Ishikawa (cell line): ENCODE measurements around the gene TGFBR3L.

Experiments used
- CEBPB ChIP-seq: IDR thresholded peaks from 2 replicates; pipeline ENCODE4 v1.6.1; 2012
- CREB1 ChIP-seq: IDR thresholded peaks from 2 replicates; pipeline ENCODE4 v1.6.1; 2012; ENCODE audit warnings: low read depth
- EGR1 ChIP-seq: IDR thresholded peaks from 2 replicates; pipeline ENCODE4 v1.6.1; 2012
- EP300 ChIP-seq: IDR thresholded peaks from 2 replicates; pipeline ENCODE4 v1.6.1; 2012; ENCODE audit warnings: borderline replicate concordance
- FOXM1 ChIP-seq: IDR thresholded peaks from 2 replicates; pipeline ENCODE4 v1.6.1; 2012; ENCODE audit warnings: low read depth, borderline replicate concordance
- NFIC ChIP-seq: IDR thresholded peaks from 2 replicates; pipeline ENCODE4 v1.6.1; 2012
- RAD21 ChIP-seq: IDR thresholded peaks from 2 replicates; pipeline ENCODE4 v1.6.1; 2012; ENCODE audit warnings: low read depth
- TAF1 ChIP-seq: IDR thresholded peaks from 2 replicates; pipeline ENCODE4 v1.6.1; 2012; ENCODE audit warnings: low read depth, mild to moderate bottlenecking
- TCF12 ChIP-seq: IDR thresholded peaks from 2 replicates; pipeline ENCODE4 v1.6.1; 2012; ENCODE audit warnings: low read depth
- TEAD4 ChIP-seq: IDR thresholded peaks from 2 replicates; pipeline ENCODE4 v1.6.1; 2012
- YY1 ChIP-seq: IDR thresholded peaks from 2 replicates; pipeline ENCODE4 v1.6.1; 2012; ENCODE audit warnings: low read depth
- ZBTB7A ChIP-seq: IDR thresholded peaks from 2 replicates; pipeline ENCODE4 v1.6.1; 2012; ENCODE audit warnings: low read depth
- TF ChIP-seq, protein P1 (sequence below): IDR thresholded peaks from 2 replicates; pipeline ENCODE4 v1.6.1; 2012
- TF ChIP-seq, protein P2 (sequence below): IDR thresholded peaks from 2 replicates; pipeline ENCODE4 v1.6.1; 2012
- TF ChIP-seq, protein P3 (sequence below): IDR thresholded peaks from 2 replicates; pipeline ENCODE4 v1.6.1; 2012; ENCODE audit warnings: low read depth, mild to moderate bottlenecking

The TGFBR3L gene

DNA sequence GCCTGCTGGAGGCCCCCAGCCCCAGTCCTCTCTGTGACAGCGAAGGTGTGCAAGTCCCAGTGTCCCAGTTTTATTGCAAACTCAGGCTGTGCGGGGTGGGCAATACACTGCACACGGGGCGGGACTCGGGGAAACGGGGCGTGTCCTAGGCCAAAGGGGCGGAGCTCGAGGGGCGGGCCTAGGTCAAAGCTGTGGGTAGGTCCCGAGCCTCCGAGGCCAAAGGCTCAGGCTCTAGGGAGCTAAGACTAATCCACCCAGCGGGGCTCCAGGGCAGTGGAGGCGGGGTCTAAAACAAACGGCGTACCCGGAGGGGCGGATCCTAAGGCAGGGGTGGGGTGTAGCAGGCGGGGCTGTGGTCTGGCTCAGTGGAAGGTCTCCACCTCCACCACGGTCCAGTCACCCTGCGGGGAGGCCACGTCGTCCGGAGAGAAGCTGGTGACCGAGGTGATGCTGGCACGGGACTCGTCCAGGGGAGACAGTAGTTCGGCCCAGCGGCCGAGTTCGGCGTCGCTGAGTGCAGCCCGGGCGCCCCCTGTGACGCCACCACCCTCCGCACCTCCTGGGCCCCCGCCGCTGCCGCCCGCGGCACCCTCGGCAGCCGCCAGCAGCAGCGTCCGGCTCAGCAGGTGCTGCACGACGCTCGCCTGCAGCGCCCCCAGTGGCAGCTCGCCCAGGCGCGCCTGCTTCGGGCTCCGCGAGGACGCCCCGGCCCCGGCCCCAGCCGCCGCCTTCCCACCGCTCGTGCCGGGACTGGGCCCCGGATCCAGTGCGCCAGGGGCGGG is 45.8 kb upstream of the TGFBR3L start:
- peak; percentile 18; the same call in 1 of the 2 replicates for TF ChIP-seq NFIC
- TF ChIP-seq RAD21 = peak; percentile 31; the same call in 1 of the 2 replicates
- no peak for TF ChIP-seq YY1
- TF ChIP-seq, protein P1, sequence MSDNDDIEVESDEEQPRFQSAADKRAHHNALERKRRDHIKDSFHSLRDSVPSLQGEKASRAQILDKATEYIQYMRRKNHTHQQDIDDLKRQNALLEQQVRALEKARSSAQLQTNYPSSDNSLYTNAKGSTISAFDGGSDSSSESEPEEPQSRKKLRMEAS = peak; percentile 63

DNA sequence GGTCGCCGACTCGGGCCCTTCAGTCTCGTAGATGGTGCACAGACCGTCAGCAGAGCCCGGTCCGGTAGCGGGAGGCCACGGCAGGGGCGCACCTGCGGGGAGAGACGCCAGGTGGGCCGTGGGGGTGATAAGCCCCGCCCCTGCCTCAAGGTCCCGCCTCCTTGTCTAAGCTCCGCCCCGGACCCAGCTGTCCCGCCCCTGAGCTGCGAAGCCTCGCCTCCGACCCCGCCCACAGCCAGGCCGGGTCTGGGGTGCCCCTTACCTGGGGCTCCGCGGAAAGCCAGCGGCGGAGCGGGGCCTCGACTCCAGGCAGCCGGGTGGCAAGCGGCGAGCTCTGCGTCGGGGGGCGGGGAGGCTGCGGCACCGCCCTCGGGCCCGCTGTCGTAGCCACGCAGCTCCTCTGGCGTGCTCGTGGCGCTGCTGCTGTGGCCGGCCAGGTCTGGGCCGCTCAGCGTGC is 45.1 kb upstream of the TGFBR3L start:
- peak; percentile 35; the same call in 1 of the 2 replicates for TF ChIP-seq ZBTB7A
- TF ChIP-seq, protein P1 = peak; percentile 14; the same call in 1 of the 2 replicates
- TF ChIP-seq TAF1 = no peak

DNA sequence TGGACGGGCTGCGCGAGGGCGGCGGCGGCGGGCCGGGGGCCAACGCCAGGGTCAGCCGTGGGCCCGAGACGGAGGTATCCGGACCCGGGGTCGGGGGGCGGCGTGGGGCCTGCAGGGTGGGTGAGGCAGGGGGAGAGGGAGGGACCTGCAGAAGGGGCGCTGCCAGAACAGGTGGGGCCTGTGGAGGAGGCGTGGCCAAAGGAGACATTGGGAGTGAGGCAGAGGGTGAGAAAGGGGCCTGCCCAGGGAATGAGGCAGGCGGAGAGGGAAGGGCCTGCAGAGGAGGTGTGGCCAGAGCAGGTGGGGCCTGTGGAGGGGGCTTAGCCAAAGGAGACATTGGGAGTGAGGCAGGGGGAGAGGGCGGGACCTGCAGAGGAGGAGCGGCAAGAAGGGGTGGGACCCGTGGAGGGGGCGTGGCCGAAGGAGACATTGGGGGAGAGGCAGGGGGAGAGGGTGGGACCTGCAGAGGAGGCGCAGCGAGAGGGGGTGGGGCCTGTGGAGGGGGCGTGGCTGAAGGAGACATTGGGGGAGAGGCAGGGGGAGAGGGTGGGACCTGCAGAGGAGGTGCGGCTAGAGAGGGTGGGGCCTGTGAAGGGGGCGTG is 44.6 kb upstream of the TGFBR3L start:
- TF ChIP-seq CREB1 = no peak
- TF ChIP-seq ZBTB7A = peak; percentile 16; the same call in 1 of the 2 replicates

DNA sequence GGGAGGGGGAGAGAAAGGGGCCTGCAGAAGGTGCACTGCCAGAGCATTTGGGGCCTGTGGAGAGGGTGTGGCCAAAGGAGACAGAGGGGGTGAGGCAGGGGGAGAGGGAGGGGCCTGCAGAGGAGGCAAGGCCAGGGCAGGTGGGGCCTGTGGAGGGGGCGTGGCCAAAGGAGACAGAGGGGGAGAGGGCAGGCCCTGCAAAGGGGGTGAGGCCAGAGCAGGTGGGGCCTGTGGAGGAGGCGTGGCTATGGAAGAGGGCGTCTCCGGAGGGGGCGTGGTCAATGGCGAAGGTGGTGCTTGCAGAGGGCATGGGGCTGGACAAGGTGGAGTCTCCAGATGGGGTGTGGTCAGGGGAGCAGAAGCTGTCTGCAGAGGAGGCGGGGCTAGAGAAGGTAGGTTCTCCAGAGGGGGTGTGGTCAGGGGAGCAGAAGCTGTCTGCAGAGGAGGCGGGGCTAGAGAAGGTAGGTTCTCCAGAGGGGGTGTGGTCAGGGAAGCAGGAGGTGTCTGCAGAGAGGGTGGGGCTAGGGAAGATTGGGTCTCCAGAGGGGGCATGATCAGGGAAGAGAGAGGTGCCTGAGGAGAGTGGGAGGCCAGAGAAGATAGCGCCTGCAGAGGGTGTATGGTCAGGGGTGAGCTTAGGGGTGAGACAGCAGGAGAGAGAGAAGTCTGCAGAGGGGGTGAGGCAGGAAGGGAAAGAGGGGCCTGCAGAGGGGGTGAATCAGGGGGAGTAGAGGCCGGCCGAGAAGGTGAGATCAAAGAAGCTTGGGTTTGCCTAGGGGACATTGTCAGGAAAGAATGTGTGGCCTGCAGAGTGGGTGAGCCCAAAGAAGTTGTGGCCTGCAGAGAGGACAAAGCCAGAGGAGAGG is 43.8 kb upstream of the TGFBR3L start:
- no peak for TF ChIP-seq NFIC
- TF ChIP-seq, protein P2, sequence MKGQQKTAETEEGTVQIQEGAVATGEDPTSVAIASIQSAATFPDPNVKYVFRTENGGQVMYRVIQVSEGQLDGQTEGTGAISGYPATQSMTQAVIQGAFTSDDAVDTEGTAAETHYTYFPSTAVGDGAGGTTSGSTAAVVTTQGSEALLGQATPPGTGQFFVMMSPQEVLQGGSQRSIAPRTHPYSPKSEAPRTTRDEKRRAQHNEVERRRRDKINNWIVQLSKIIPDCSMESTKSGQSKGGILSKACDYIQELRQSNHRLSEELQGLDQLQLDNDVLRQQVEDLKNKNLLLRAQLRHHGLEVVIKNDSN = no peak
- no peak for TF ChIP-seq FOXM1
- TF ChIP-seq EGR1 = no peak
- no peak for TF ChIP-seq CREB1
- no peak for TF ChIP-seq TAF1
- no peak for TF ChIP-seq TEAD4
- no peak for TF ChIP-seq EP300
- no peak for TF ChIP-seq ZBTB7A
- TF ChIP-seq RAD21 = no peak
- TF ChIP-seq CEBPB = no peak
- no peak for TF ChIP-seq YY1
- TF ChIP-seq, protein P3, sequence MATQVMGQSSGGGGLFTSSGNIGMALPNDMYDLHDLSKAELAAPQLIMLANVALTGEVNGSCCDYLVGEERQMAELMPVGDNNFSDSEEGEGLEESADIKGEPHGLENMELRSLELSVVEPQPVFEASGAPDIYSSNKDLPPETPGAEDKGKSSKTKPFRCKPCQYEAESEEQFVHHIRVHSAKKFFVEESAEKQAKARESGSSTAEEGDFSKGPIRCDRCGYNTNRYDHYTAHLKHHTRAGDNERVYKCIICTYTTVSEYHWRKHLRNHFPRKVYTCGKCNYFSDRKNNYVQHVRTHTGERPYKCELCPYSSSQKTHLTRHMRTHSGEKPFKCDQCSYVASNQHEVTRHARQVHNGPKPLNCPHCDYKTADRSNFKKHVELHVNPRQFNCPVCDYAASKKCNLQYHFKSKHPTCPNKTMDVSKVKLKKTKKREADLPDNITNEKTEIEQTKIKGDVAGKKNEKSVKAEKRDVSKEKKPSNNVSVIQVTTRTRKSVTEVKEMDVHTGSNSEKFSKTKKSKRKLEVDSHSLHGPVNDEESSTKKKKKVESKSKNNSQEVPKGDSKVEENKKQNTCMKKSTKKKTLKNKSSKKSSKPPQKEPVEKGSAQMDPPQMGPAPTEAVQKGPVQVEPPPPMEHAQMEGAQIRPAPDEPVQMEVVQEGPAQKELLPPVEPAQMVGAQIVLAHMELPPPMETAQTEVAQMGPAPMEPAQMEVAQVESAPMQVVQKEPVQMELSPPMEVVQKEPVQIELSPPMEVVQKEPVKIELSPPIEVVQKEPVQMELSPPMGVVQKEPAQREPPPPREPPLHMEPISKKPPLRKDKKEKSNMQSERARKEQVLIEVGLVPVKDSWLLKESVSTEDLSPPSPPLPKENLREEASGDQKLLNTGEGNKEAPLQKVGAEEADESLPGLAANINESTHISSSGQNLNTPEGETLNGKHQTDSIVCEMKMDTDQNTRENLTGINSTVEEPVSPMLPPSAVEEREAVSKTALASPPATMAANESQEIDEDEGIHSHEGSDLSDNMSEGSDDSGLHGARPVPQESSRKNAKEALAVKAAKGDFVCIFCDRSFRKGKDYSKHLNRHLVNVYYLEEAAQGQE = no peak
- TF ChIP-seq, protein P1 = no peak

DNA sequence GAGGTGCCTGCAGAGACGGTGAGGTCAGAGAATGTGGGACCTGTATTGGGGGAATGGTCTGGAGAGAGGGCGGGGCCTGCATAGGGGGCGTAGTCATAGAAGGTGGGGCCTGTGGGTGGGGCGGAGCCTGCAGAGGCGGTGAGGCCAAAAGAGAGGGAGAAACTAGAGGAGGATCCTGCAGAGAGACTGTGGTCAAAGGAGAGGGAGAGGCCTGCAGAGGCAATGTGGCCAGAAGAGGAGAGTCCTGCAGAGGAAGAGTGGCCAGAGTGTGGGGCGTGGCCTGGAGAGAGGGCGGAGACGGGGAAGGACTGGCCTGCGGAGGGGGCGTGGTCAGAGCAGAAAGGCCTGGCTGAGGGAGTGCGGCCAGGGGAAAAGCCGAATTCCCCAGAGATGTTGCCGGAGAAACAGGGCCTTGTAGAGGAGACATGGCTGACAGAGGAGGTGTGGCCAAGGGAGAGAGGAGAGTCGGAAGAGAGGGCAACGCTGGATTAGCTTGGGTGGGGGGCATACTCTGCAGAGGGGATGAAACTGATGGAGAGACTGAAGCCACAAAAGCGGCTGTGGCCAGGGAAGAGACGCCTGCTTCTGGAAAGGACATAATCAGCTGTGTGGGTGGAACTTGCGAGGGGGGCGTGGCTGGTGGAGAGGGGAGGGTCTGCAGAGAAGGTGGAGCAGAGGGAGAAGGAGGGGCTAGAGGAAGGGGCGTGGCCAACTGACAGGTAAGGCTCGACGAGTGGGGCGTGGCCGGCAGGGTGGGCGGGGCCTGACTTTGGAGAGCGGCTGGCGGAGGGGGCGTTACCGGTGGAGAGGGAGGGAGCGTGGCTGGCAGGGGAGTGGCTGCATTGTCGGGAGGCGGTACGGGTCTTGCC is 43.0 kb upstream of the TGFBR3L start:
- TF ChIP-seq EGR1 (no peak; the same call in 1 of the 2 replicates), TAF1 (no peak), RAD21 (no peak), FOXM1 (no peak), YY1 (no peak), ZBTB7A (no peak), TEAD4 (no peak), NFIC (no peak), CREB1 (no peak), CEBPB (no peak), EP300 (no peak), TCF12 (no peak)
- TF ChIP-seq, protein P3 = no peak
- TF ChIP-seq, protein P2 = no peak
- TF ChIP-seq, protein P1 = no peak
